HUES64 (cell line): Measurements from ENCODE around the gene ITIH5.

ENCODE experiments used
- H3K27ac ChIP-seq: 2 replicates; pipeline ENCODE4 v1.7.0; 2013; ENCODE audit warnings: low read depth, low read length, inconsistent platforms
- H3K27me3 ChIP-seq: 2 replicates; pipeline ENCODE4 v1.6.1; 2013; ENCODE audit warnings: mild to moderate bottlenecking, low read length; ENCODE audit not compliant: insufficient read depth
- H3K36me3 ChIP-seq: 2 replicates; pipeline ENCODE4 v1.6.1; 2013; ENCODE audit warnings: mild to moderate bottlenecking, low read length; ENCODE audit not compliant: insufficient read depth
- H3K4me1 ChIP-seq: 2 replicates; pipeline ENCODE4 v1.6.1; 2013; ENCODE audit warnings: mild to moderate bottlenecking, low read length, moderate library complexity; ENCODE audit not compliant: insufficient read depth
- H3K4me3 ChIP-seq: 2 replicates; pipeline ENCODE4 v1.5.1; 2013; ENCODE audit warnings: mild to moderate bottlenecking, low read length, moderate library complexity
- H3K9ac ChIP-seq: 2 replicates; pipeline ENCODE4 v1.6.1; 2013; ENCODE audit warnings: mild to moderate bottlenecking, low read depth, low read length
- H3K9me3 ChIP-seq: 2 replicates; pipeline ENCODE4 v1.6.1; 2013; ENCODE audit warnings: low read depth, low read length; ENCODE audit not compliant: insufficient read depth
- WGBS: fragments of 150-250, 120-280 bp; methylation state at CpG from one replicate; pipeline ENCODE4 v1.1.7; 2013; ENCODE audit warnings: missing lambda C conversion rate; 5-methylcytosine and 5-hydroxymethylcytosine counted together

ITIH5 gene

GRCh38 chr10:7598771-7599170 lies 68.0 kb downstream of the ITIH5 start:
- no peak overlapping the region for H3K4me3 ChIP-seq
- no peaks in the 10 kb centered on the region for H3K9me3 ChIP-seq
- no peak overlapping the region for H3K27ac ChIP-seq
- H3K9ac ChIP-seq, result no peak overlapping the region
- no peaks in the 10 kb centered on the region for H3K36me3 ChIP-seq
- H3K27me3 ChIP-seq, result no peaks in the 10 kb centered on the region
- WGBS, result no CpG with 5 or more reads among the region's 3 CpGs
- no peaks in the 10 kb centered on the region for H3K4me1 ChIP-seq

- Histone ChIP-seq H3K9me3 (no peaks in the 10 kb centered on the region), H3K27me3 (no peaks in the 10 kb centered on the region), H3K4me1 (no peaks in the 10 kb centered on the region), H3K4me3 (no peak overlapping the region), H3K27ac (no peak overlapping the region), H3K36me3 (no peaks in the 10 kb centered on the region), H3K9ac (no peak overlapping the region)
- 98% methylated on average over 6 of the region's 6 CpGs for WGBS
Observed at GRCh38 chr10:7596356-7596755, 70.4 kb downstream of the ITIH5 start.

- Histone ChIP-seq H3K36me3 (no peaks in the 10 kb centered on the region), H3K4me3 (no peak overlapping the region), H3K9me3 (no peaks in the 10 kb centered on the region), H3K4me1 (no peaks in the 10 kb centered on the region), H3K27me3 (no peaks in the 10 kb centered on the region), H3K27ac (no peak overlapping the region), H3K9ac (no peak overlapping the region)
- WGBS, result 91% methylated on average over 4 of the region's 4 CpGs
Observed at GRCh38 chr10:7593905-7594304, 72.9 kb downstream of the ITIH5 start.

- H3K9me3 ChIP-seq, result no peaks in the 10 kb centered on the region
- H3K36me3 ChIP-seq, result no peaks in the 10 kb centered on the region
- WGBS, result 90% methylated on average over 4 of the region's 4 CpGs
- no peaks in the 10 kb centered on the region for H3K27me3 ChIP-seq
- H3K4me3 ChIP-seq, result no peak overlapping the region
- no peaks in the 10 kb centered on the region for H3K4me1 ChIP-seq
- no peak overlapping the region for H3K9ac ChIP-seq
- H3K27ac ChIP-seq, result no peak overlapping the region
Observed at GRCh38 chr10:7593063-7593462, 73.7 kb downstream of the ITIH5 start.

- Histone ChIP-seq H3K27ac (no peak overlapping the region), H3K4me1 (no peaks in the 10 kb centered on the region), H3K4me3 (no peak overlapping the region), H3K36me3 (no peaks in the 10 kb centered on the region), H3K9me3 (no peaks in the 10 kb centered on the region), H3K9ac (no peak overlapping the region), H3K27me3 (no peaks in the 10 kb centered on the region)
- 92% methylated on average over 5 of the region's 5 CpGs for WGBS
Observed at GRCh38 chr10:7592627-7593026, 74.1 kb downstream of the ITIH5 start.

DNA sequence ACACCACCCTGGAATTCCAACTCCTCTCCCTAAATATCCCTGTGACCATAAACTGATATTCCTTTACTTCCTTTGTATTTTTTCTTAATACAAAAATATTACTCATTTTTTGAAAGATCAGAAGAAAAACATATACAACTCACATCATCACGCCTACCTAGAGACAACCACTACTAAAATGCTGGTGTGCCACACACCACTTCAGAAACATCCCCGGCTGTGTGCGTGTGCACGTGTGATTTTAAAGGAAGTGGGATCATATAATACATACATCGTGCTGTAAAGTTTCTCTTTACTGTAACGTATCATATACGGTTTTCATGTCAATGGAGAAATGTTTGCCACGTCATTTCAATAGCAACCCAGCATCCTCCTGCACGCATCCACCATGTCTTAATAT lies 76.5 kb downstream of the ITIH5 start:
- Histone ChIP-seq H3K4me3 (no peak overlapping the region), H3K27me3 (no peaks in the 10 kb centered on the region), H3K9me3 (no peaks in the 10 kb centered on the region), H3K9ac (no peak overlapping the region), H3K27ac (no peak overlapping the region), H3K36me3 (no peaks in the 10 kb centered on the region), H3K4me1 (no peaks in the 10 kb centered on the region)
- WGBS, result 96% methylated on average over 9 of the region's 9 CpGs

DNA sequence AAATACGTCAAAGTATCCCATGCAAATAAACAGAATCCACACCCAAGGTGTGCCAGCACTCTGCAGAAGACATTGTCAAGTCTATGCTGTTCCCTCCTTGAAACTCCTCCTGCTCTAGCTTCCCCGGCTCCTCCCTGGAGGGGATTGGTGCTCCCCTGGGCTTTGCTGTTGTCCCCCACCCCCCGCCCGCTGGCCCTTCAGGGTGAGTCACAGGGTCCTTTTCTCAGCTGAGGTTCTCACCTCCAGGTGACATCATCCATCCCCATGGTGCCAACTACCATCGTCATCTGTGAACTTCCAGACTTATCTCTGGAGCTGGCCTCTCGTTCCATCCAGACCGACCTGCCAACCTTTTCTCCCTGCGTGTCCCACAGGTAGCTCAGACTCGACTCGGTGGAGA lies 77.0 kb downstream of the ITIH5 start:
- no peaks in the 10 kb centered on the region for H3K27me3 ChIP-seq
- no peaks in the 10 kb centered on the region for H3K4me1 ChIP-seq
- H3K36me3 ChIP-seq, result no peaks in the 10 kb centered on the region
- 87% methylated on average over 10 of the region's 10 CpGs for WGBS
- H3K9me3 ChIP-seq, result no peaks in the 10 kb centered on the region
- H3K27ac ChIP-seq, result no peak overlapping the region
- H3K4me3 ChIP-seq, result no peak overlapping the region
- H3K9ac ChIP-seq, result no peak overlapping the region

GRCh38 chr10:7587865-7588188 lies 78.9 kb downstream of the ITIH5 start:
- WGBS, result 93% methylated on average over 6 of the region's 6 CpGs
- H3K27me3 ChIP-seq, result no peaks in the 10 kb centered on the region
- H3K36me3 ChIP-seq, result no peaks in the 10 kb centered on the region
- H3K9ac ChIP-seq, result no peak overlapping the region
- no peaks in the 10 kb centered on the region for H3K9me3 ChIP-seq
- no peak overlapping the region for H3K27ac ChIP-seq
- H3K4me3 ChIP-seq, result no peak overlapping the region
- no peaks in the 10 kb centered on the region for H3K4me1 ChIP-seq

GRCh38 chr10:7587168-7587864 lies 79.5 kb downstream of the ITIH5 start:
- Histone ChIP-seq H3K27me3 (no peaks in the 10 kb centered on the region), H3K4me1 (no peaks in the 10 kb centered on the region), H3K27ac (no peak overlapping the region), H3K36me3 (no peaks in the 10 kb centered on the region), H3K4me3 (no peak overlapping the region), H3K9me3 (no peaks in the 10 kb centered on the region), H3K9ac (no peak overlapping the region)
- WGBS, result 83% methylated on average over 13 of the region's 13 CpGs

GRCh38 chr10:7585228-7585627 lies 81.5 kb downstream of the ITIH5 start:
- no peak overlapping the region for H3K4me3 ChIP-seq
- no peak overlapping the region for H3K27ac ChIP-seq
- H3K27me3 ChIP-seq, result no peaks in the 10 kb centered on the region
- WGBS, result 88% methylated on average over 8 of the region's 8 CpGs
- no peaks in the 10 kb centered on the region for H3K36me3 ChIP-seq
- no peaks in the 10 kb centered on the region for H3K9me3 ChIP-seq
- no peaks in the 10 kb centered on the region for H3K4me1 ChIP-seq
- no peak overlapping the region for H3K9ac ChIP-seq

GRCh38 chr10:7583626-7584025 lies 83.1 kb downstream of the ITIH5 start:
- Histone ChIP-seq H3K4me3 (no peak overlapping the region), H3K27ac (no peak overlapping the region), H3K9ac (no peak overlapping the region), H3K27me3 (no peaks in the 10 kb centered on the region), H3K36me3 (no peaks in the 10 kb centered on the region), H3K9me3 (no peaks in the 10 kb centered on the region), H3K4me1 (no peaks in the 10 kb centered on the region)
- 94% methylated on average over 3 of the region's 3 CpGs for whole genome bisulfite sequencing

DNA sequence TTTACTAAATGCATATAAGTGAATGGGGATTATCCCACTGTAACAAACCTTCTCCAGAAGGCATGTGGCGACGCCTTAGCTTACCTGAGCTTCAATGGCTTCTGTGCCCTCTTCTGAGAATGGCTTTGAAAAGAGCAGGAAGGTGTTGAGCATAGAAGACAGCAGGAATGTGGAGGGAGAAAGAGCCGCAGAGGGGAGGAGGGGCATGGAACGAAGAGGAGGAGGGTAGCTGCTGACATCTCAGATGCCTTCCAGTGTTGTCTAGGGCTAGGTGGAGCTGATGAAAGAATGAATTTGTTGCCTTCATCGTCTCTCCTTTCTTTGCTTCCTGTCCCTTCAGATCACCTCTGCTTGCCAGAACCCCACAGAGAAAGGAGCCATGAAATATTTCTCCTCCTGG lies 86.2 kb downstream of the ITIH5 start:
- 62% methylated on average over 5 of the region's 5 CpGs for WGBS
- Histone ChIP-seq H3K36me3 (no peaks in the 10 kb centered on the region), H3K27ac (no peak overlapping the region), H3K4me1 (no peaks in the 10 kb centered on the region), H3K4me3 (no peak overlapping the region), H3K9ac (no peak overlapping the region), H3K9me3 (no peaks in the 10 kb centered on the region), H3K27me3 (no peaks in the 10 kb centered on the region)
